ENCODE measurements around the gene KLF11.
"Not testable (repeated sequence)": the region's sequence is repeated elsewhere in the genome, so short reads cannot be mapped to it uniquely, and the experiment has no call there.

The KLF11 gene

GRCh38 chr2:10079870-10080535, 36.7 kb downstream of the KLF11 start, which contains the start of gene CYS1:
TSS of gene CYS1 (minus strand) at chr2:10080411. CDS start at chr2:10080223, 188 bp downstream.
- in situ Hi-C loops (cut with MboI; ENCODE audit: low sequenced_read_pairs) = no loop called here

GRCh38 chr2:10080536-10081304, 37.4 kb downstream of the KLF11 start:
- in situ Hi-C loops (cut with MboI; ENCODE audit: low sequenced_read_pairs) = no loop called here

GRCh38 chr2:10083046-10083445, 39.7 kb downstream of the KLF11 start:
- in situ Hi-C loops (cut with MboI; ENCODE audit: low sequenced_read_pairs) = no loop called here

GRCh38 chr2:10083692-10084211, 40.4 kb downstream of the KLF11 start:
- in situ Hi-C loops (cut with MboI; ENCODE audit: low sequenced_read_pairs) = no loop called here

GRCh38 chr2:10084223-10084865, 41.0 kb downstream of the KLF11 start:
- in situ Hi-C loops (cut with MboI; ENCODE audit: low sequenced_read_pairs) = no loop called here

- in situ Hi-C loops (cut with MboI; ENCODE audit: low sequenced_read_pairs) = no loop called here
Measured at GRCh38 chr2:10085043-10085667, 41.8 kb downstream of the KLF11 start.

- in situ Hi-C loops (cut with MboI; ENCODE audit: low sequenced_read_pairs) = no loop called here
Measured at GRCh38 chr2:10085668-10086059, 42.3 kb downstream of the KLF11 start.

GRCh38 chr2:10086950-10087349, 43.6 kb downstream of the KLF11 start:
- in situ Hi-C loops (cut with MboI; ENCODE audit: low sequenced_read_pairs) = no loop called here

- in situ Hi-C loops (cut with MboI; ENCODE audit: low sequenced_read_pairs) = no loop called here
Measured at GRCh38 chr2:10087360-10087759, 44.0 kb downstream of the KLF11 start.

GRCh38 chr2:10089565-10090190, 46.3 kb downstream of the KLF11 start:
- in situ Hi-C loops (cut with MboI; ENCODE audit: low sequenced_read_pairs) = no loop called here

GRCh38 chr2:10091182-10091888, 48.0 kb downstream of the KLF11 start:
- in situ Hi-C loops (cut with MboI; ENCODE audit: low sequenced_read_pairs) = no loop called here

- in situ Hi-C loops (cut with MboI; ENCODE audit: low sequenced_read_pairs) = not testable (repeated sequence)
Measured at GRCh38 chr2:10091889-10092244, 48.5 kb downstream of the KLF11 start.

- in situ Hi-C loops (cut with MboI; ENCODE audit: low sequenced_read_pairs) = no loop called here
Measured at GRCh38 chr2:10094271-10094814, 51.0 kb downstream of the KLF11 start.

GRCh38 chr2:10095175-10095574, 51.8 kb downstream of the KLF11 start:
- in situ Hi-C loops (cut with MboI; ENCODE audit: low sequenced_read_pairs) = no loop called here

- in situ Hi-C loops (cut with MboI; ENCODE audit: low sequenced_read_pairs) = no loop called here
Measured at GRCh38 chr2:10096641-10097040, 53.3 kb downstream of the KLF11 start.

- in situ Hi-C loops (cut with MboI; ENCODE audit: low sequenced_read_pairs) = no loop called here
Measured at GRCh38 chr2:10097352-10098148, 54.2 kb downstream of the KLF11 start.

- in situ Hi-C loops (cut with MboI; ENCODE audit: low sequenced_read_pairs) = loop anchor here (25.0 kb wide), 1 partner anchor 561 kb away; no protein-coding TSS in a partner anchor
Measured at GRCh38 chr2:10101491-10101890, 58.1 kb downstream of the KLF11 start.

- in situ Hi-C loops (cut with MboI; ENCODE audit: low sequenced_read_pairs) = loop anchor here (25.0 kb wide), 1 partner anchor 559 kb away; no protein-coding TSS in a partner anchor
Measured at GRCh38 chr2:10103179-10103578, 59.8 kb downstream of the KLF11 start.

All from HL-60/S4 treated with phorbol 12-myristate 13-acetate at 8.2 ng/mL for 4 days and 3 days (cell line).